Measurements from ENCODE around the gene MAPK12. TPM values are rescaled to one million over a fixed set of nuclear protein-coding genes. Genes with fewer than 3 reads are reported as not detected.

The MAPK12 gene
- total and polyA plus RNA-seq, 12 donors = 10.6 to 23.0 (median 16.1) TPM

- 94 to 96% methylated on average over 7 of the region's 7 CpGs for WGBS, 2 donors
- H3K9me3 ChIP-seq = no peaks in the 10 kb centered on the region
- H3K36me3 ChIP-seq = peaks cover 0 to 61% (median 21%) of the 10 kb centered on the region in 9 donors
- ATAC-seq = no peak
- no peak for DNase-seq
- TF ChIP-seq CTCF (IDR thresholded peaks at IDR 0.05) = no peak
- peak overlapping the region in 1 of 10 donors; percentile 2 for H3K4me3 ChIP-seq
- intact Hi-C loops (cut with DNase I) = loop anchor here in 2 of 10 donors (10.0 kb wide), 1 partner anchor 270 kb away; no protein-coding TSS in a partner anchor
- no peaks in the 10 kb centered on the region for H3K27me3 ChIP-seq
- H3K27ac ChIP-seq = peak overlapping the region in 1 of 10 donors; percentile 43
- H3K4me1 ChIP-seq = peaks cover 16 to 58% (median 44%) of the 10 kb centered on the region in 9 donors
These were observed 56.9 kb downstream of the MAPK12 start for GRCh38 chr22:50204571-50204970.

- no peaks in the 10 kb centered on the region for H3K27me3 ChIP-seq
- no peak overlapping the region for H3K4me3 ChIP-seq
- H3K27ac ChIP-seq = no peak overlapping the region
- DNase-seq = no peak
- 97 to 98% methylated on average over 1 of the region's 1 CpG for WGBS, 2 donors
- peaks cover 0 to 57% (median 19%) of the 10 kb centered on the region in 9 donors for H3K36me3 ChIP-seq
- ATAC-seq = no peak
- no peaks in the 10 kb centered on the region for H3K9me3 ChIP-seq
- peaks cover 16 to 57% (median 47%) of the 10 kb centered on the region in 9 donors for H3K4me1 ChIP-seq
- intact Hi-C loops (cut with DNase I) = loop anchor here in 2 of 10 donors (10.0 kb wide), 1 partner anchor 268 kb away; no protein-coding TSS in a partner anchor
- no peak for TF ChIP-seq CTCF (IDR thresholded peaks at IDR 0.05)
These were observed 58.2 kb downstream of the MAPK12 start for GRCh38 chr22:50203288-50203687.

Other genes starting within 250 kb of the MAPK12 start
- under 1 TPM in 1 of 10 donors, not detected in 9; 0.11 TPM for gene IL17REL, start 248.9 kb downstream of the MAPK12 start, total RNA-seq
- gene IL17REL, start 248.9 kb downstream of the MAPK12 start, polyA plus RNA-seq = not detected
- gene TTLL8, start 203.4 kb downstream of the MAPK12 start, total RNA-seq = not detected
- not detected for gene TTLL8, start 203.4 kb downstream of the MAPK12 start, polyA plus RNA-seq
- 1 to 10 TPM in 1 of 10 donors, under 1 TPM in 5, not detected in 4; 0.11 to 1.6 (median 0.37) TPM for gene MLC1, start 176.3 kb downstream of the MAPK12 start, total RNA-seq
- gene MLC1, start 176.3 kb downstream of the MAPK12 start, polyA plus RNA-seq = under 1 TPM; 0.03 to 0.07 TPM
- under 1 TPM in 2 of 10 donors, not detected in 8; 0.16 to 0.42 TPM for gene MOV10L1, start 171.7 kb downstream of the MAPK12 start, total RNA-seq
- gene MOV10L1, start 171.7 kb downstream of the MAPK12 start, polyA plus RNA-seq = under 1 TPM; 0.16 to 0.37 TPM
- under 1 TPM in 7 of 10 donors, not detected in 3; 0.15 to 0.61 (median 0.22) TPM for gene PANX2, start 91.0 kb downstream of the MAPK12 start, total RNA-seq
- under 1 TPM; 0.07 to 0.09 TPM for gene PANX2, start 91.0 kb downstream of the MAPK12 start, polyA plus RNA-seq
- gene TRABD, start 75.8 kb downstream of the MAPK12 start, total RNA-seq = 10 to 100 TPM; 13.6 to 24.9 (median 16.4) TPM
- 10 to 100 TPM; 31.6 to 40.8 TPM for gene TRABD, start 75.8 kb downstream of the MAPK12 start, polyA plus RNA-seq
- 10 to 100 TPM in 9 of 10 donors, 1 to 10 TPM in 1; 9.6 to 24.6 (median 11.9) TPM for gene SELENOO, start 60.7 kb downstream of the MAPK12 start, total RNA-seq
- gene SELENOO, start 60.7 kb downstream of the MAPK12 start, polyA plus RNA-seq = 10 to 100 TPM; 22.6 to 29.8 TPM
- 10 to 100 TPM; 15.5 to 23.3 (median 18.5) TPM for gene TUBGCP6, start 16.7 kb downstream of the MAPK12 start, total RNA-seq
- gene TUBGCP6, start 16.7 kb downstream of the MAPK12 start, polyA plus RNA-seq = 10 to 100 TPM; 14.2 to 40.7 TPM
- gene HDAC10, start 10.4 kb downstream of the MAPK12 start, total RNA-seq = 10 to 100 TPM in 6 of 10 donors, 1 to 10 TPM in 4; 7.1 to 16.7 (median 10.3) TPM
- gene HDAC10, start 10.4 kb downstream of the MAPK12 start, polyA plus RNA-seq = 10 to 100 TPM in 1 of 2 donors, 1 to 10 TPM in 1; 7.9 to 20.3 TPM
- gene MAPK11, start 8.7 kb upstream of the MAPK12 start, total RNA-seq = 10 to 100 TPM in 2 of 10 donors, 1 to 10 TPM in 8; 4.3 to 11.3 (median 7.1) TPM
- gene MAPK11, start 8.7 kb upstream of the MAPK12 start, polyA plus RNA-seq = 10 to 100 TPM; 11.6 to 18.0 TPM
- gene PLXNB2, start 46.0 kb upstream of the MAPK12 start, total RNA-seq = 100 to 1,000 TPM in 1 of 10 donors, 10 to 100 TPM in 9; 43.0 to 101 (median 57.8) TPM
- gene PLXNB2, start 46.0 kb upstream of the MAPK12 start, polyA plus RNA-seq = 10 to 100 TPM; 33.5 to 71.0 TPM
- 1 to 10 TPM; 1.1 to 3.6 (median 2.0) TPM for gene DENND6B, start 65.3 kb upstream of the MAPK12 start, total RNA-seq
- gene DENND6B, start 65.3 kb upstream of the MAPK12 start, polyA plus RNA-seq = 1 to 10 TPM; 1.7 to 3.1 TPM
- 10 to 100 TPM; 34.7 to 51.5 (median 36.8) TPM for gene PPP6R2, start 81.6 kb upstream of the MAPK12 start, total RNA-seq
- 10 to 100 TPM; 38.6 to 38.8 TPM for gene PPP6R2, start 81.6 kb upstream of the MAPK12 start, polyA plus RNA-seq
- gene SBF1, start 213.4 kb upstream of the MAPK12 start, total RNA-seq = 10 to 100 TPM; 41.0 to 73.0 (median 49.7) TPM
- 10 to 100 TPM; 43.2 to 48.6 TPM for gene SBF1, start 213.4 kb upstream of the MAPK12 start, polyA plus RNA-seq
- under 1 TPM in 3 of 10 donors, not detected in 7; 0.09 to 0.53 (median 0.15) TPM for gene ADM2, start 219.9 kb upstream of the MAPK12 start, total RNA-seq
- gene ADM2, start 219.9 kb upstream of the MAPK12 start, polyA plus RNA-seq = under 1 TPM; 0.07 to 0.29 TPM
- gene MIOX, start 225.2 kb upstream of the MAPK12 start, total RNA-seq = not detected
- not detected for gene MIOX, start 225.2 kb upstream of the MAPK12 start, polyA plus RNA-seq
- gene LMF2, start 246.0 kb upstream of the MAPK12 start, total RNA-seq = 10 to 100 TPM; 18.8 to 37.5 (median 22.9) TPM
- gene LMF2, start 246.0 kb upstream of the MAPK12 start, polyA plus RNA-seq = 10 to 100 TPM; 40.4 to 42.5 TPM
- 10 to 100 TPM; 21.7 to 31.9 (median 26.2) TPM for gene NCAPH2, start 246.5 kb upstream of the MAPK12 start, total RNA-seq
- 10 to 100 TPM; 38.0 to 54.8 TPM for gene NCAPH2, start 246.5 kb upstream of the MAPK12 start, polyA plus RNA-seq

All from heart right ventricle (tissue), 16 donors.